HG03432 (cell line): ENCODE data around the gene EPM2A.
"Not testable (repeated sequence)": the region's sequence is repeated elsewhere in the genome, so short reads cannot be mapped to it uniquely, and the experiment has no call there.

Experiments used
- ATAC-seq: cut with Tn5 transposase; IDR thresholded peaks from one replicate; pipeline ENCODE4 v1.9.1; 2021; ENCODE audit warnings: mild to moderate bottlenecking, moderate library complexity; ENCODE audit not compliant: unreplicated experiment

Gene EPM2A

GRCh38 chr6:145735356-145736165 lies at the start of gene EPM2A:
Gene EPM2A (minus strand): TSS chr6:145735520. CDS start chr6:145735498, 22 bp downstream.
- ATAC-seq, result peak; percentile 69

- peak; percentile 86 for ATAC-seq
These were observed 49.4 kb upstream of the EPM2A start for GRCh38 chr6:145784683-145785082.

GRCh38 chr6:145783796-145784195 lies 48.5 kb upstream of the EPM2A start:
- no peak for ATAC-seq

GRCh38 chr6:145772846-145773245 lies 37.5 kb upstream of the EPM2A start:
- no peak for ATAC-seq

- ATAC-seq, result no peak
These were observed 30.1 kb upstream of the EPM2A start for GRCh38 chr6:145765449-145765848.

- ATAC-seq, result no peak
These were observed 28.4 kb upstream of the EPM2A start for GRCh38 chr6:145763742-145764141.

GRCh38 chr6:145761584-145761983 lies 26.3 kb upstream of the EPM2A start:
- peak; percentile 75 for ATAC-seq

- no peak for ATAC-seq
These were observed 22.8 kb upstream of the EPM2A start for GRCh38 chr6:145758113-145758512.

GRCh38 chr6:145756170-145756662 lies 20.9 kb upstream of the EPM2A start:
- no peak for ATAC-seq

GRCh38 chr6:145755682-145756081 lies 20.4 kb upstream of the EPM2A start:
- ATAC-seq, result no peak

GRCh38 chr6:145752638-145753037 lies 17.3 kb upstream of the EPM2A start:
- ATAC-seq, result no peak

- peak; percentile 98 for ATAC-seq
These were observed 14.3 kb upstream of the EPM2A start for GRCh38 chr6:145749632-145750031.

- ATAC-seq, result no peak
These were observed 10.5 kb upstream of the EPM2A start for GRCh38 chr6:145745861-145746260.

GRCh38 chr6:145744619-145745018 lies 9.3 kb upstream of the EPM2A start:
- no peak for ATAC-seq

GRCh38 chr6:145743332-145743731 lies 8.0 kb upstream of the EPM2A start:
- no peak for ATAC-seq

GRCh38 chr6:145742472-145742871 lies 7.2 kb upstream of the EPM2A start:
- not testable (repeated sequence) for ATAC-seq

GRCh38 chr6:145739685-145740084 lies 4.4 kb upstream of the EPM2A start:
- not testable (repeated sequence) for ATAC-seq

GRCh38 chr6:145738265-145738664 lies 2.9 kb upstream of the EPM2A start:
- ATAC-seq, result no peak

GRCh38 chr6:145736661-145737144 lies 1.4 kb upstream of the EPM2A start:
- ATAC-seq, result no peak

GRCh38 chr6:145734486-145735355 lies 599 bp downstream of the EPM2A start:
- peak; percentile 83 for ATAC-seq

- ATAC-seq, result no peak
These were observed 1.5 kb downstream of the EPM2A start for GRCh38 chr6:145733810-145734209.
